Stimulated activated CD4-positive, alpha-beta T cell treated with anti-CD3 and anti-CD28 coated beads, Interleukin-15, amount 100 ng/mL, for 48 hours (primary cell): ENCODE results near the gene PKNOX2.

Source experiments
- DNase-seq, 2 donors: peaks; one replicate each; pipeline ENCODE4 v3.0.0-alpha.2; 2020; ENCODE audit warnings: low read depth in 2 of 2

Gene PKNOX2

GRCh38 chr11:125284245-125284850 is 119.8 kb downstream of the PKNOX2 start:
- no peak for DNase-seq

GRCh38 chr11:125285844-125286243 is 121.3 kb downstream of the PKNOX2 start:
- DNase-seq, result no peak

- DNase-seq, result no peak
Measured at GRCh38 chr11:125286486-125286885, 121.9 kb downstream of the PKNOX2 start.

- DNase-seq, result no peak
Measured at GRCh38 chr11:125287491-125288210, 123.1 kb downstream of the PKNOX2 start.

GRCh38 chr11:125289419-125290098 is 125.0 kb downstream of the PKNOX2 start:
- no peak for DNase-seq

- no peak for DNase-seq
Measured at GRCh38 chr11:125290263-125290662, 125.7 kb downstream of the PKNOX2 start.

GRCh38 chr11:125292100-125292499 is 127.5 kb downstream of the PKNOX2 start:
- DNase-seq, result no peak

GRCh38 chr11:125293596-125293995 is 129.0 kb downstream of the PKNOX2 start:
- no peak for DNase-seq

GRCh38 chr11:125295931-125296330 is 131.4 kb downstream of the PKNOX2 start:
- DNase-seq, result no peak

- DNase-seq, result no peak
Measured at GRCh38 chr11:125297346-125297915, 132.9 kb downstream of the PKNOX2 start.

GRCh38 chr11:125299061-125299615 is 134.6 kb downstream of the PKNOX2 start:
- no peak for DNase-seq

- DNase-seq, result no peak
Measured at GRCh38 chr11:125299821-125300220, 135.3 kb downstream of the PKNOX2 start.

GRCh38 chr11:125300791-125301218 is 136.3 kb downstream of the PKNOX2 start:
- DNase-seq, result no peak

- no peak for DNase-seq
Measured at GRCh38 chr11:125301346-125301745, 136.8 kb downstream of the PKNOX2 start.

GRCh38 chr11:125303186-125303585 is 138.6 kb downstream of the PKNOX2 start:
- no peak for DNase-seq

GRCh38 chr11:125303694-125304093 is 139.1 kb downstream of the PKNOX2 start:
- no peak for DNase-seq

- no peak for DNase-seq
Measured at GRCh38 chr11:125304136-125304535, 139.6 kb downstream of the PKNOX2 start.

- DNase-seq, result no peak
Measured at GRCh38 chr11:125304876-125305275, 140.3 kb downstream of the PKNOX2 start.

GRCh38 chr11:125305345-125305744 is 140.8 kb downstream of the PKNOX2 start:
- DNase-seq, result no peak

GRCh38 chr11:125306476-125306875 is 141.9 kb downstream of the PKNOX2 start:
- no peak for DNase-seq

GRCh38 chr11:125308246-125308645 is 143.7 kb downstream of the PKNOX2 start:
- no peak for DNase-seq

- no peak for DNase-seq
Measured at GRCh38 chr11:125312391-125312790, 147.8 kb downstream of the PKNOX2 start.
